Measurements from ENCODE around the gene CLSTN2.

The CLSTN2 gene

DNA sequence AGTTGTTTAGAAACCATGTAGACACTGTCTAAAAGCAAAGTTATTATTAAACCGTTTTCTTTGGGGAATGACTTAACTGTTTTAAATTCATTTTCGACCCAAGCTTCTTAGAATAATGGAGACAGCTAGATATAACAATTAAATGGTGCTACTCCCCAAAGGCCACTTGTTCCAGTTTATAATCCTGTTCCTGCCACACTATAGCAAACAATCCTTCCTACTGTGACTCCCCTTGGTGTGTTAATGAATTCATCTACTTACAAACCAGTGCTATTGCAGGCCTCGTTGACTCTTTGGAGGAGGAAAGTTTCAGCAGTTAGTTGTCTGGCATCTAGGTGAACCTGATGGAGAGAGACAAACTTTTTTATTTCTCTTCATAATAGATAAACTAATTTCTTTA lies 25.2 kb upstream of the CLSTN2 start:
- H3K27ac ChIP-seq (ENCODE audit: low read length, poor library complexity, severe bottlenecking) = no peak overlapping the region
- 80% methylated on average over 1 of the region's 3 CpGs for WGBS
- no peak overlapping the region for H3K4me2 ChIP-seq (ENCODE audit: low read length, poor library complexity, severe bottlenecking)

DNA sequence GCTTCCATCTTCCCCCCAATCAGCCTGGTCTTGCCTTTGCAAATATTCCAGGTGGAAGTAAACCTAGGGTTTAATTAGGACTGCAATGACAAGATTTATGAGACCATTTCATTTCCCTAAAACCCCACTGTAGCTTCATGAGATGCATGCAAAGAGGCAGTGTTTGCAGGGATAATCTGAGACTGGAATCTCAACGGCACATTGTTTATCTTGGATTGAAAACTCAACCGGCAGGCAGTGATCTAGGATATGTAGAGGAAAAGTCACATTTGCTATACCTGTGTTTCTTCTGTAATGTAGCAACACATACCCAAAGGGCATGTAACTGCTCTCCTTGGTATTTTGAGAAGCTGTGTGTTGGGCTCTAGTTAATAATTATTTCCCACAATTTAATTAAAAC lies 18.7 kb upstream of the CLSTN2 start:
- Histone ChIP-seq H3K23ac (ENCODE audit: low read length in 2 of 2) (no peak overlapping the region), H2BK15ac (ENCODE audit: low read depth, poor library complexity, severe bottlenecking) (no peak overlapping the region), H3K18ac (ENCODE audit: low read depth in 1 of 2, low read length in 2 of 2) (no peak overlapping the region), H3K27ac (ENCODE audit: low read length, poor library complexity, severe bottlenecking) (no peak overlapping the region), H3K79me1 (replicated peaks; ENCODE audit: low read length, poor library complexity, severe bottlenecking) (no peaks in the 10 kb centered on the region), H3K9me3 (ENCODE audit: control insufficient read depth, low read length) (no peaks in the 10 kb centered on the region), H3K36me3 (ENCODE audit: control insufficient read depth in 1 of 2, insufficient read depth in 2 of 2, low read depth in 1 of 2, low read length in 2 of 2) (no peaks in the 10 kb centered on the region), H3K4me2 (ENCODE audit: low read length, poor library complexity, severe bottlenecking) (no peak overlapping the region), H2BK12ac (ENCODE audit: low read length in 2 of 2) (no peak overlapping the region), H3K4me1 (ENCODE audit: control insufficient read depth, insufficient read depth, low read depth, low read length) (no peaks in the 10 kb centered on the region), H2BK120ac (ENCODE audit: low read depth, low read length) (no peak overlapping the region), H2BK5ac (ENCODE audit: low read depth, low read length, poor library complexity, severe bottlenecking) (no peak overlapping the region), H3K9ac (ENCODE audit: low read length) (no peak overlapping the region), H2AK5ac (ENCODE audit: low read length, severe bottlenecking) (no peak overlapping the region), H3K27me3 (ENCODE audit: control insufficient read depth in 1 of 2, insufficient read depth in 1 of 2, low read length in 2 of 2) (peaks cover 10 to 16% of the 10 kb centered on the region in 2 experiments), H3K14ac (ENCODE audit: low read length in 2 of 2) (no peak overlapping the region), H3K4ac (ENCODE audit: low read depth in 1 of 2, low read length in 2 of 2) (no peak overlapping the region), H2AFZ (ENCODE audit: low read depth, low read length) (no peak overlapping the region), H4K8ac (ENCODE audit: low read length) (no peak overlapping the region), H4K91ac (ENCODE audit: low read length) (no peak overlapping the region), H3K4me3 (ENCODE audit: insufficient read depth in 1 of 2, low read depth in 1 of 2, low read length in 2 of 2) (no peak overlapping the region)
- DNase-seq = no peak
- WGBS = 65% methylated on average over 2 of the region's 2 CpGs

More for the DNA sequence above, 25.2 kb upstream of the CLSTN2 start:
- H2BK15ac ChIP-seq (ENCODE audit: low read depth, poor library complexity, severe bottlenecking) = no peak overlapping the region
- no peaks in the 10 kb centered on the region for H3K9me3 ChIP-seq (ENCODE audit: control insufficient read depth, low read length)
- H3K4me1 ChIP-seq (ENCODE audit: control insufficient read depth, insufficient read depth, low read depth, low read length) = no peaks in the 10 kb centered on the region
- H3K9ac ChIP-seq (ENCODE audit: low read length) = no peak overlapping the region
- no peak overlapping the region for H3K14ac ChIP-seq (ENCODE audit: low read length in 2 of 2)
- no peak overlapping the region for H4K91ac ChIP-seq (ENCODE audit: low read length)
- no peak overlapping the region for H3K23ac ChIP-seq (ENCODE audit: low read length in 2 of 2)
- no peak overlapping the region for H2AK5ac ChIP-seq (ENCODE audit: low read length, severe bottlenecking)
- H3K79me1 ChIP-seq (replicated peaks; ENCODE audit: low read length, poor library complexity, severe bottlenecking) = no peaks in the 10 kb centered on the region
- H3K18ac ChIP-seq (ENCODE audit: low read depth in 1 of 2, low read length in 2 of 2) = no peak overlapping the region
- H2BK5ac ChIP-seq (ENCODE audit: low read depth, low read length, poor library complexity, severe bottlenecking) = no peak overlapping the region
- H2BK120ac ChIP-seq (ENCODE audit: low read depth, low read length) = no peak overlapping the region
- no peak for DNase-seq
- no peak overlapping the region for H2BK12ac ChIP-seq (ENCODE audit: low read length in 2 of 2)
- no peaks in the 10 kb centered on the region for H3K36me3 ChIP-seq (ENCODE audit: control insufficient read depth in 1 of 2, insufficient read depth in 2 of 2, low read depth in 1 of 2, low read length in 2 of 2)
- H3K4ac ChIP-seq (ENCODE audit: low read depth in 1 of 2, low read length in 2 of 2) = no peak overlapping the region
- H2AFZ ChIP-seq (ENCODE audit: low read depth, low read length) = no peak overlapping the region
- H3K4me3 ChIP-seq (ENCODE audit: insufficient read depth in 1 of 2, low read depth in 1 of 2, low read length in 2 of 2) = no peak overlapping the region
- H4K8ac ChIP-seq (ENCODE audit: low read length) = no peak overlapping the region
- H3K27me3 ChIP-seq (ENCODE audit: control insufficient read depth in 1 of 2, insufficient read depth in 1 of 2, low read length in 2 of 2) = no peaks in the 10 kb centered on the region

DNA sequence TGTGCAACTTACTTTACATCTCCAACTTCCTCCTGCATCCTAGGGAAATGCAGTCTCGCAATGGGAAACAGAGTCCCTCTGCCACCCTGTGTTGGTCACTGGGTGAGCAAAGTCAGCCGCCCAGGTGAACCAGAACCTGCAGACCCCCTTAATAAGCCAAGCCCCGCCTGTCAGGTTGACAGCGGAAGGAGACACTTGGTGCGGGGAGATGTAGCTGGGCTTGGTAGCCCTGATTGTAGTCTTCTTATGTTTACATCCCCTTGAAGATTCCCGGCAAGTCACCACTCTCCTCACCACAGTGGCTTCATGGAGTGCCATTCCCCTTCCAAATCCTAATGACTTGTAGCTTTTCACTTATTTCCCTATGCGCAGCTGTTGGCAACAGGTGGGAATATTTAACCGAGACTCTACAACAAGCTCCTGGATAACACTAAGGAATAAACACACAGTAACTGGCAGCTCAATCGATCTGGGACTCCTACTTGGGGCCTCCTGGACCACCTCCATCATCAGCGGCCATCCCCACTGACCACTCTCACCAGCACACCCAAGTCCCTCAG lies 17.7 kb upstream of the CLSTN2 start:
- no peaks in the 10 kb centered on the region for H3K36me3 ChIP-seq (ENCODE audit: control insufficient read depth in 1 of 2, insufficient read depth in 2 of 2, low read depth in 1 of 2, low read length in 2 of 2)
- H2BK5ac ChIP-seq (ENCODE audit: low read depth, low read length, poor library complexity, severe bottlenecking) = no peak overlapping the region
- WGBS = 86% methylated on average over 10 of the region's 10 CpGs
- no peaks in the 10 kb centered on the region for H3K79me1 ChIP-seq (replicated peaks; ENCODE audit: low read length, poor library complexity, severe bottlenecking)
- peaks cover 10 to 16% of the 10 kb centered on the region in 2 experiments for H3K27me3 ChIP-seq (ENCODE audit: control insufficient read depth in 1 of 2, insufficient read depth in 1 of 2, low read length in 2 of 2)
- no peak overlapping the region for H4K91ac ChIP-seq (ENCODE audit: low read length)
- no peak overlapping the region for H2BK120ac ChIP-seq (ENCODE audit: low read depth, low read length)
- H4K8ac ChIP-seq (ENCODE audit: low read length) = no peak overlapping the region
- no peak overlapping the region for H2BK12ac ChIP-seq (ENCODE audit: low read length in 2 of 2)
- H2AFZ ChIP-seq (ENCODE audit: low read depth, low read length) = no peak overlapping the region
- H3K23ac ChIP-seq (ENCODE audit: low read length in 2 of 2) = no peak overlapping the region
- no peak overlapping the region for H3K27ac ChIP-seq (ENCODE audit: low read length, poor library complexity, severe bottlenecking)
- no peak overlapping the region for H3K4me3 ChIP-seq (ENCODE audit: insufficient read depth in 1 of 2, low read depth in 1 of 2, low read length in 2 of 2)
- H3K4me2 ChIP-seq (ENCODE audit: low read length, poor library complexity, severe bottlenecking) = no peak overlapping the region
- H3K18ac ChIP-seq (ENCODE audit: low read depth in 1 of 2, low read length in 2 of 2) = no peak overlapping the region
- no peak overlapping the region for H2BK15ac ChIP-seq (ENCODE audit: low read depth, poor library complexity, severe bottlenecking)
- no peak overlapping the region for H3K9ac ChIP-seq (ENCODE audit: low read length)
- H3K9me3 ChIP-seq (ENCODE audit: control insufficient read depth, low read length) = no peaks in the 10 kb centered on the region
- H3K14ac ChIP-seq (ENCODE audit: low read length in 2 of 2) = no peak overlapping the region
- no peak overlapping the region for H3K4ac ChIP-seq (ENCODE audit: low read depth in 1 of 2, low read length in 2 of 2)
- H2AK5ac ChIP-seq (ENCODE audit: low read length, severe bottlenecking) = no peak overlapping the region
- no peaks in the 10 kb centered on the region for H3K4me1 ChIP-seq (ENCODE audit: control insufficient read depth, insufficient read depth, low read depth, low read length)
- DNase-seq = no peak

DNA sequence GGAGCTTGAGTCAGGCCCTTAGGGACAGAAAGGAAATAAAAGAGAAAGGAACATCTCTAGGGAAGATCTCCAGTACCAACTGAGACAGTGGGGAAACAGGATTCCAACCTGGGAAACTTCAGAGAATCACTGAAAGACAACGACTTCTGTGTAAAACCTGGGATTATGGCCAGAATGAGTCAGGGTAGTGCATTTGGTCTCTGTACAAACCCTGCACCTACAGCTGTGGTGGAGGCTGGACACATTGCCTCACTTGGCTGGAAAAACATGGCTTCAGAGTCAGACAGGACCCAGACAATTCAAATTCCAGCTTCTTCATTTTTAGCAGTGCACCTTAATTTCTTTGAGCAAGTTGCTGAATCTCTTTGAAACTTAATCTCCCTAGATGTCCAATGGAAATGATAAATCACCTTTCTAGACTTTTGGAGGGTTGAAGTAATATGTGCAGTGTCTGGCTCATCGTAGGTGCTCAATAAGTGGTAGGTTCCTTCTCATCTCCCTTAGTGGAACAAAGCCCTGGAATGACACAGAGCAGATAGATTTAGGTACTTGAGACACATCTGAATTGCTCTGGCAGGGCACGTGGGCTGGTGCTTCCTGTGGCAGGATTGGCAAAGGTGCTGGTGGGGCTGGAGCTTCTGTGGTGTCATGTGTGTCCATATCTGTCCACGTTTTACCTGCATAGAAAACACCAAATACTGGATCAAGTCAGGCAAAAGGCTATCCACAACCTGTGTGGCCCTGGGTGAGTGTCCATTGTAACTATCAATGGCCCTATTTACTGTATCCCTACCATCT lies 6.1 kb upstream of the CLSTN2 start:
- no peak for DNase-seq
- Histone ChIP-seq H3K4ac (ENCODE audit: low read depth in 1 of 2, low read length in 2 of 2) (no peak overlapping the region), H3K27ac (ENCODE audit: low read length, poor library complexity, severe bottlenecking) (no peak overlapping the region), H4K91ac (ENCODE audit: low read length) (no peak overlapping the region), H3K18ac (ENCODE audit: low read depth in 1 of 2, low read length in 2 of 2) (no peak overlapping the region), H3K23ac (ENCODE audit: low read length in 2 of 2) (no peak overlapping the region), H2AK5ac (ENCODE audit: low read length, severe bottlenecking) (no peak overlapping the region), H3K9me3 (ENCODE audit: control insufficient read depth, low read length) (no peaks in the 10 kb centered on the region), H3K4me3 (ENCODE audit: insufficient read depth in 1 of 2, low read depth in 1 of 2, low read length in 2 of 2) (no peak overlapping the region), H2BK120ac (ENCODE audit: low read depth, low read length) (no peak overlapping the region), H2BK12ac (ENCODE audit: low read length in 2 of 2) (no peak overlapping the region), H4K8ac (ENCODE audit: low read length) (no peak overlapping the region), H2BK5ac (ENCODE audit: low read depth, low read length, poor library complexity, severe bottlenecking) (no peak overlapping the region), H3K4me1 (ENCODE audit: control insufficient read depth, insufficient read depth, low read depth, low read length) (no peaks in the 10 kb centered on the region), H3K79me1 (replicated peaks; ENCODE audit: low read length, poor library complexity, severe bottlenecking) (no peaks in the 10 kb centered on the region), H2AFZ (ENCODE audit: low read depth, low read length) (no peak overlapping the region), H3K4me2 (ENCODE audit: low read length, poor library complexity, severe bottlenecking) (no peak overlapping the region), H3K14ac (ENCODE audit: low read length in 2 of 2) (no peak overlapping the region), H3K27me3 (ENCODE audit: control insufficient read depth in 1 of 2, insufficient read depth in 1 of 2, low read length in 2 of 2) (peaks cover 8 to 18% of the 10 kb centered on the region in 2 experiments), H3K9ac (ENCODE audit: low read length) (no peak overlapping the region), H3K36me3 (ENCODE audit: control insufficient read depth in 1 of 2, insufficient read depth in 2 of 2, low read depth in 1 of 2, low read length in 2 of 2) (no peaks in the 10 kb centered on the region), H2BK15ac (ENCODE audit: low read depth, poor library complexity, severe bottlenecking) (no peak overlapping the region)
- 58% methylated on average over 4 of the region's 4 CpGs for WGBS
